GM12872 (cell line): ENCODE results near the gene SLC12A8.

Experiments
- TF ChIP-seq, protein P1 (sequence below): IDR thresholded peaks from 3 replicates; pipeline ENCODE4 v1.5.1; 2011; ENCODE audit warnings: low read depth, mild to moderate bottlenecking, low read length, moderate library complexity; ENCODE audit not compliant: insufficient read depth

The SLC12A8 gene

DNA sequence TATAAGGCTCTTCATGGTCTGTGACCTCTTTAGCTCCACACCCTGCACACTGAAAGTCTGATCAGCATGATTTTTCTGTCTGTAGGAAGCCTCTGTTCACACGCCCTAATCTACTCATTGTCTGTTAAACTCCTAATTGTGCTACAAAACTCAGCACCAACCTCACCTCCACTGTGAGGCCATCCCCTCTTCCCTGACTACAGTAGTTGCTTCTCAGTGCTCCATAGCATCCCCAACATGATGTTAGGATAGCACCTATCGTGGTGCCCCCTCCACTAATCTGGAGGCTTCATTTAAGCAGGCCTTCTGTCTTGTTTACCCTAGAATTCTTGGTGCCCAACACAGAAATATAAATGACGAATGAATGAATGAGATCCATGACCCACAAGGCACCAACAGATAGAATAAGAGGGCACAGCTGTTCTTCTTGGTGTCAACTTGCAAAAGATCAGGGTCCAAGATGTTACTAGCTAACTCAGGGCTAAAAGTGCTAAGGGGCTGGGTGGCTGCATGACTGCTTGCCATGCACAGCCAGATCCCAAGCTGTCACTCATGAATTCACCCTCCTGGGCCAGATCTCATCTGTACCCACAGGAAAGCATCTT is 101.6 kb downstream of the SLC12A8 start:
- TF ChIP-seq, protein P1, sequence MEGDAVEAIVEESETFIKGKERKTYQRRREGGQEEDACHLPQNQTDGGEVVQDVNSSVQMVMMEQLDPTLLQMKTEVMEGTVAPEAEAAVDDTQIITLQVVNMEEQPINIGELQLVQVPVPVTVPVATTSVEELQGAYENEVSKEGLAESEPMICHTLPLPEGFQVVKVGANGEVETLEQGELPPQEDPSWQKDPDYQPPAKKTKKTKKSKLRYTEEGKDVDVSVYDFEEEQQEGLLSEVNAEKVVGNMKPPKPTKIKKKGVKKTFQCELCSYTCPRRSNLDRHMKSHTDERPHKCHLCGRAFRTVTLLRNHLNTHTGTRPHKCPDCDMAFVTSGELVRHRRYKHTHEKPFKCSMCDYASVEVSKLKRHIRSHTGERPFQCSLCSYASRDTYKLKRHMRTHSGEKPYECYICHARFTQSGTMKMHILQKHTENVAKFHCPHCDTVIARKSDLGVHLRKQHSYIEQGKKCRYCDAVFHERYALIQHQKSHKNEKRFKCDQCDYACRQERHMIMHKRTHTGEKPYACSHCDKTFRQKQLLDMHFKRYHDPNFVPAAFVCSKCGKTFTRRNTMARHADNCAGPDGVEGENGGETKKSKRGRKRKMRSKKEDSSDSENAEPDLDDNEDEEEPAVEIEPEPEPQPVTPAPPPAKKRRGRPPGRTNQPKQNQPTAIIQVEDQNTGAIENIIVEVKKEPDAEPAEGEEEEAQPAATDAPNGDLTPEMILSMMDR, result no peak

DNA sequence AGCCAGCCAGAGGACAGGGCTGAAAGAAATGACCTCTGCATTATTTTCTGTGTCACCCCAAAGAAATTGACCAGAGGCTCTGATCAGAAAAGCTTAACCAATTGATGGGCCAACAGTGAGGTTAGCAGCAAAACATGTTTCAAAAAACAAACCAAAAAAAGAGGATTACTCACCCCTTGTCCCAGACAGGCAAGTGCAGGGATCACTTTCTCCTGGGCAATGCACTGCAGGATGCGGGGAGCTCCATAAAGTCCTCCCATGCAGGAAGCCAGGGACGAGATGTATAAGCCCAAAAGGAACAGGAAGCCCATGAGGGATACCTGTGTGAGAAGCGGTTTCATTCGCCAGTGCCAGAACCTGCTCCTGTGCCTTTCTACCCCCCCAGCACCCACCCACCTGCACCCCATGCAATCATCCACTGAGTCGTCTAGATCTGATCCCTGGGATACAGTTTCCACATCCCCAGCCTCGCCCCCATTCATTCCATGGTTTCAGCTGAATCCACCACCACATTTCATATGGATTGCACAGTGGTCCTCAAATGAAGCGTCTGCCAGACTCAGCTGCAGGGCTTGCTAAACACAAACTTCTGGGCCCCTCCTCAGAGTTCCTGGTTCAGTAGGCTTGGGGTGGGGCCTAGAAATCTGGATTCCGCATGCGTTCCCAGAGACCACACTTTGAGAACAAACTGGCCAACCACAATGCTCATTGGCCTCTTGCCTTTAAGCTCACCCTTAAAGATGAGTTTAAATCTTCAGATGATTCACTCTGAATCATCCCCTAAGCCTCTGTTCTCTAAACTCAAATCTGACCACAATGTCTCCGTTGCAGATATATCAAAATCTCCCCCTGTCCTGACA is 102.3 kb downstream of the SLC12A8 start:
- TF ChIP-seq, protein P1, result no peak

DNA sequence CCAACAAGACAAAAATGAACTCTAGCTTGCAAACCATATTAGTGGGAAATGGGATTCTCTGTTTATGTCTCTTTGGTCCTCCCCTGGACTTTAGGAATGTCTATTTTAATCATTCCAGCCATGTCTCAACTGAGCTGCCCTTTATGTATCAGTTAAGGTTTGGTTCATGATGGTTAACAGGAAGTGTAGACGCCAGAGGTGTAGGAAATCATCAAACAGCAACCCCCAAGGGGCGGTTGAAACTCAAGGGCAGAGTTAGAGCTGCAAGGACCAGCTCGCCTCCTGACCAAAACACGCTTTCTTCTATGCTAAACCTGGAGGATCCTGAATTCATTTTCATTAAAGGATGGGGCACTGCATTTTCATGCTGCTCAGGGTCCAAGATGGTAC is 103.0 kb downstream of the SLC12A8 start:
- TF ChIP-seq, protein P1, result no peak

DNA sequence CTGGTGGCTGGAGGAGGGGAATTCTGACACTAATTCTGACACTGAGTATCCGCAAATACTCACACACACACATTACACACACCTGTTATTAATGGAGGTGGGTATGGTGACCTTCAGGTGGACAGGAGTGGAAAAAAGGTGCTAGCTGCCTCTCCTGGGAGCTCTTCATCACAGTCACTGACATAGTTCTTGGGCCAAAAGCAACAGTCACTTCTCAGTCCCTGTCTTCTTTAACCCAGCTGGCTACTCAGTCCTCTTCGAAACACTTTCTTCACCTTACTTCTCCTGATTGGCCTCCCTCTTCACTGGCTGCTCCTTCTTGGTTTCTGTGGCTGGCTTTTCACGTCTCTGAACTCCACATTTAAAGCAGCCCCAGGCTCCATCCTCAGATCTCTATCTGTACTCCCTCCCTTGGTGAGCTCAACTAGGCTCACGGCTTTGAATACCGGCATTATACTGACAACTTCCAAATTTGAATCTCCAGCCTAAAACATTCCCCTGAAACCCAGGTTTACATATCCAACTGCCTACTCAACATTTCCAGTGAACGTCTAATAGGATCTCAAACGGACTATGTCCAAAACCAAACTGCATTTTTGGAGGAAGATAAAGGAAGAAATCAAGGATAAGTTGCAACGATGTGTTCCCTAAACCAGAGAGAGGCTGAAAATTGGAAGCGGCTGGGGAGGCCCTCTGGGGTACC is 103.6 kb downstream of the SLC12A8 start:
- TF ChIP-seq, protein P1, result no peak

DNA sequence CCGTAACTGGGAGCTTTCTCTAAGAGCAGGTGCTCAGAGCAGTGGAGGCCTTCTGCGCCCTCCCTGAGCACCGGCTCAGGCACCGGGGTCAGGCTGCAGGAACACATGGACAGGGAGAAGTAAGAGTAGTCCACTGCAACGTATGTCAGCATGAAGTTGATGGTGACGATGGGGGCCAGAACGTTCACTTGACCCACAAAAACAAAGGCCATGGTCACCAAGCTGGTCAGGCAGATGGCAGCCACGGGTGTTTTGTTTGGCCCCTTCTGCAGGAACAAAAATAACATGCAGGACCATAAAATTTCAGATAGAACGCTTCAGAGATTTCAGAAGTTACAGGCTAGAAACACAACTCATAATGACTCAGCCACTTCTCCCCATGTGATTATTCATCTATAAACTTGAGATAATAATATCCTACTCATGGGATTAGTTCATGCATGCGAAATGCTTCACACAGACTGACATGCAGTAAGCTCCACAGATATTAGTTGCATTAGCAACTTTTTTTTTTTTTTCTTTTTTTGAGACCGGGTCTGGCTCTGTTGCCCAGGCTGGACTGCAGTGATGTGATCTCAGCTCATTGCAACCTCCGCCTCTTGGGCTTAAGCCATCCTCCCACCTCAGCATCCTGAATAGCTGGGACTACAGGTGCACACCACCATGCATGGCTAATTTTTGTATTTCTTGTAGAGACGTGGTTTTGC is 104.5 kb downstream of the SLC12A8 start:
- TF ChIP-seq, protein P1, result no peak

DNA sequence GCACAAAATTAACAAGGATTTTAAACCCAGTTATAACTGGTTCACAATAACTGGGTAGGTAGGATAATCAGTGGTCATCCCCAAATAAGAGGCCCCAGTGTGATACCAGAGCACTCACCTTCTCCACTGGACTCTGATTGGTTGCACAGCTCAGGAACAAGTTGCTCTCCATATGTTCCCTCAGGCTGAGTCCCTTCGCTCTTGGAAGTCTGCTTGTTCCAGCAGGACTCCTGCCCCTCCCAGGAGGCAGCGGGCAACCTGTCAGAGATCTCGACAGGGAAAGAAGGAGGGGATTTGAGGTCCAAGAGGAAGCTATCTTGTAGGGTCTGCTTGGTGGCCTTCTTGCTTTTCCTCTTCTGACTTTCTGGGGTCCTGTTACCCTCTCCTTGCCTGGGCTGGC is 105.2 kb downstream of the SLC12A8 start:
- TF ChIP-seq, protein P1, result no peak

DNA sequence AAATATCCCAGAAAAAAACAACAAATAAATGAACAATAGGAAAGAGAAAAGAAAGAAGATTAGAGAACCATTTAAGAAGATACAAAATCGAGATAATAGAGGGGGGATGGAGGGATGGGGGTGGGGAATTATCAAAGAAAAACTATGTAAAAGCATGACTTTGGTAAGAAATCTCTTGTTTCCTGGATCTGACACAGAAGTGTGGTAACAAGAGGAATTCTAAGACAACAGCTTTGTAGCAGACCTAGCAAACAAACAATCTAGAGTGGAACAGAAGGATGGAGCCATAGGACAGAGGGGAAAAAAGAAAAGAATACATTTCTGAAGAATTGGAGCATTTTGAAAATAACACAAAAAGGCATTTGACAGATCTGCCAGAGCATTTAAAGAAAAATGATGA is 107.4 kb downstream of the SLC12A8 start:
- TF ChIP-seq, protein P1, result no peak
